GM12878 (cell line): ENCODE data around the gene PTPRD. TPM values are rescaled to one million over a fixed set of nuclear protein-coding genes. Genes with fewer than 3 reads are reported as not detected.

Experiments
- ATAC-seq: fragments of 200-7000 bp; cut with Tn5 transposase; 3 replicates; pipeline ENCODE4 v1.9.1; 2020; ENCODE audit warnings: mild to moderate bottlenecking, moderate library complexity
- BruUV-seq: library from RNA; stranded (reverse); fragments of 400-500 nt; replicated peaks from 2 replicates; lab custom pipeline; 2021; lab: Mats Ljungman, UMichigan
- CTCF ChIA-PET: fragments of 300-600 bp; sonication (Branson Sonifier 250); formaldehyde crosslinking; extraction: SDS; loops from one replicate; lab custom pipeline; 2021; ENCODE audit warnings: inconsistent platforms; lab: Yijun Ruan, JAX
- POLR2A ChIA-PET: fragments of 350-600 bp; formaldehyde crosslinking; extraction: SDS; loops from one replicate; lab custom pipeline; 2021; ENCODE audit warnings: inconsistent platforms; lab: Charles Lee
- RAD21 ChIA-PET: fragments of 300-600 bp; sonication (Branson Sonifier 250); formaldehyde crosslinking; loops from one replicate; lab custom pipeline; 2023; ENCODE audit warnings: antibody characterized with exemption; ENCODE audit not compliant: unreplicated experiment; lab: Charles Lee
- SMC1A ChIA-PET: fragments of 300-600 bp; sonication (Branson Sonifier 250); formaldehyde crosslinking; loops from one replicate; lab custom pipeline; 2023; ENCODE audit not compliant: unreplicated experiment, uncharacterized antibody; lab: Charles Lee
- DNase-seq: peaks from one replicate; pipeline ENCODE4 v3.0.0-alpha.2; 2011; ENCODE audit warnings: low read depth, low spot score
- FAIRE-seq: peaks from 3 replicates; lab custom pipeline; 2011; peaks lifted over from hg19 to GRCh38; lab: Jason Lieb, UNC
- H2AFZ ChIP-seq: 2 replicates; pipeline ENCODE4 v1.6.0; 2011; ENCODE audit warnings: low read depth, low read length, control low read depth; ENCODE audit not compliant: control insufficient read depth
- H3K27ac ChIP-seq: 2 replicates; pipeline ENCODE4 v1.5.1; 2011; ENCODE audit warnings: control low read depth; ENCODE audit not compliant: control insufficient read depth, insufficient read depth
- H3K27me3 ChIP-seq, 2 experiments: replicated peaks in 1 of 2; 2 replicates each; pipeline versions ENCODE4 v1.6.0 to v1.6.1; 2011; ENCODE audit warnings: low read length in 1 of 2; ENCODE audit not compliant: control insufficient read depth in 2 of 2, insufficient read depth in 2 of 2
- H3K36me3 ChIP-seq, 2 experiments: 2 replicates each; pipeline ENCODE4 v1.5.1; 2011; ENCODE audit warnings: low read length in 1 of 2; ENCODE audit not compliant: control insufficient read depth in 2 of 2, insufficient read depth in 2 of 2
- H3K4me1 ChIP-seq: 2 replicates; pipeline ENCODE4 v1.6.1; 2011; ENCODE audit warnings: mild to moderate bottlenecking, low read length, moderate library complexity, mixed read lengths; ENCODE audit not compliant: control insufficient read depth, insufficient read depth
- H3K4me2 ChIP-seq: 2 replicates; pipeline ENCODE4 v1.6.0; 2011; ENCODE audit warnings: control low read depth; ENCODE audit not compliant: control insufficient read depth, insufficient read depth
- H3K4me3 ChIP-seq: fragments of 200-600 bp; sonication (generic); 2 replicates; pipeline ENCODE4 v1.5.1; 2016
- H3K79me2 ChIP-seq: 2 replicates; pipeline ENCODE4 v1.6.0; 2011; ENCODE audit warnings: low read length; ENCODE audit not compliant: control insufficient read depth, insufficient read depth
- H3K9ac ChIP-seq: 2 replicates; pipeline ENCODE4 v1.8.0; 2011; ENCODE audit warnings: low read length, control low read depth, mixed read lengths; ENCODE audit not compliant: control insufficient read depth, insufficient read depth
- H3K9me3 ChIP-seq: replicated peaks from 3 replicates; pipeline ENCODE4 v1.5.1; 2011; ENCODE audit warnings: mild to moderate bottlenecking, low read length; ENCODE audit not compliant: control insufficient read depth, insufficient read depth
- H4K20me1 ChIP-seq: 2 replicates; pipeline ENCODE4 v1.6.0; 2011; ENCODE audit not compliant: control insufficient read depth, insufficient read depth
- EP300 ChIP-seq, 2 experiments: fragments of 150-350 bp in 1 of 2; IDR thresholded peaks; 2 replicates each; pipeline ENCODE4 v1.6.1; 2011 to 2012; ENCODE audit warnings: low read depth in 2 of 2, low read length in 2 of 2, borderline replicate concordance in 1 of 2, improper control_type of control experiment in 1 of 2, inconsistent platforms in 1 of 2; ENCODE audit not compliant: control insufficient read depth in 1 of 2
- HDAC2 ChIP-seq: fragments of 200-600 bp; sonication (generic); IDR thresholded peaks from 2 replicates; pipeline ENCODE4 v1.6.1; 2017
- SMC3 ChIP-seq: IDR thresholded peaks from 2 replicates; pipeline ENCODE4 v1.6.1; 2011; ENCODE audit warnings: low read length, improper control_type of control experiment, borderline replicate concordance
- ZZZ3 ChIP-seq: IDR thresholded peaks from 2 replicates; pipeline ENCODE4 v1.6.1; 2011; ENCODE audit warnings: low read depth; ENCODE audit not compliant: control insufficient read depth, insufficient read length
- whole genome bisulfite sequencing: methylation state at CpG from one replicate; pipeline ENCODE4 v1.1.6; 2016; ENCODE audit warnings: low lambda C conversion rate; ENCODE audit not compliant: insufficient replicate concordance, insufficient coverage; ENCODE audit errors: missing lambda C conversion rate; 5-methylcytosine and 5-hydroxymethylcytosine counted together
- in situ Hi-C: fragments of 300-500 bp; cut with MboI; formaldehyde crosslinking; loops from 9 replicates; pipeline ENCODE4 v1.14.3; 2018; ENCODE audit warnings: mixed read lengths
- intact Hi-C: fragments of 100-400 bp; cut with micrococcal nuclease; formaldehyde crosslinking; loops from one replicate; pipeline ENCODE4 v1.14.2; 2022; ENCODE audit not compliant: unreplicated experiment
- polyA plus RNA-seq, 11 experiments: library from polyadenylated mRNA; depleted of rRNA in 4 of 11; unstranded in 6 of 11; stranded (reverse) in 5 of 11; fragments of >200 nt; fragmentation: Nextera tagmentation in 4 of 11; fragmentation: Illumina TruSeq in 1 of 11; extraction: Ambion mirVana in 4 of 11; extraction: Trizol in 1 of 11; gene quantifications; 1 replicate in 1 of 11; 2 replicates in 10 of 11; pipeline versions ENCODE4 v1.2.1 to v1.2.3, GENCODE V29; 2011 to 2016; ENCODE audit warnings: inconsistent platforms in 2 of 11, missing spikeins in 2 of 11, low read depth in 1 of 11
- total RNA-seq, 4 experiments: library from RNA; depleted of rRNA in 3 of 4; stranded (reverse); fragments of >200 nt in 3 of 4; fragmentation: Illumina TruSeq in 1 of 4; extraction: Trizol in 1 of 4; gene quantifications; 2 replicates each; pipeline versions ENCODE4 v1.2.1 to v1.2.3, GENCODE V29; 2013 to 2021
- TF ChIP-seq, protein P1 (sequence below), 3 experiments: IDR thresholded peaks in 2 of 3; conservative IDR thresholded peaks in 1 of 3; 2 replicates each; pipeline ENCODE4 v1.5.1; 2011; ENCODE audit warnings: low read depth in 3 of 3, low read length in 3 of 3, mild to moderate bottlenecking in 3 of 3, control low read depth in 2 of 3, moderate library complexity in 2 of 3, inconsistent platforms in 1 of 3, mixed read lengths in 1 of 3; ENCODE audit not compliant: control insufficient read depth in 2 of 3, insufficient read depth in 1 of 3; ENCODE audit errors: extremely low read depth in 1 of 3

PTPRD gene
- total and polyA plus RNA-seq, 10 of the 15 experiments (the other 5 are each of a cell fraction or from before 2014, with no cell fraction given), result under 0.01 to 0.05 (median 0.01) TPM; not detected in 7

DNA sequence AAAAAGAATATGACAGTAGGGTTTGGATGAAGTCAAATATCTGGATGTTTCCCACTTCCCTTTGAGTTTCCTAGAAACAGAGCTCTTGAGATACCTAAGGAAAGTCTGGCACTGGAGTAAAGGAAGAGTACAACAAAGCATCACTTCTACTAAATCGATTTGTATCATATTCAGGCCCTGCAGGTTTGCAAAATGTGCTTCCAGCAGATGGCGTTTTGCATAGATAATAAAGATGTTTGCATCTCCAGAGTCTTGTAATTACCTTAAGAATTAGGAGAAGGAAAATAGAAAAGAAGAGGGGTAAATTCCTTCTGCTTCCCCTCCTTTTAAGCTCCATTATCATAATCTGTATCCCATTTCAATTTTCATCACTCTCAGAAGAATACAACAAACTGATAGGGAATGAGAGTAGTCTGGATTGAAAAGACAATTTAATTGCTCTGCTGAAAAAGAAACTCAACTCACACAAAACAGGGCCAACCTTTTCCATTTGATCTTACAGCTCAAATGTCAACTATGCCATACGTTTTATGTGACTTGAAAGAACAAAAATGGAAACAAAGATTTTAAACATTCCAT, 380.4 kb downstream of the PTPRD start:
- FAIRE-seq (no peak), ATAC-seq (no peak), DNase-seq (no peak)
- Histone ChIP-seq H3K4me3 (no peak overlapping the region), H2AFZ (no peak overlapping the region), H3K27me3 (no peaks in the 10 kb centered on the region), H3K36me3 (no peaks in the 10 kb centered on the region), H3K79me2 (no peaks in the 10 kb centered on the region), H3K9me3 (no peaks in the 10 kb centered on the region), H3K27ac (no peak overlapping the region), H3K4me1 (no peaks in the 10 kb centered on the region), H3K4me2 (no peak overlapping the region), H3K9ac (no peak overlapping the region), H4K20me1 (no peaks in the 10 kb centered on the region)
- POLR2A ChIA-PET, result no interaction called here
- TF ChIP-seq ZZZ3 (no peak), HDAC2 (no peak), EP300 (IDR thresholded peaks at IDR 0.05; ENCODE audit: borderline replicate concordance in 1 of 2, control insufficient read depth in 1 of 2, low read depth in 2 of 2, low read length in 2 of 2) (no peak), SMC3 (peak; percentile 7; the same call in 1 of the 2 replicates)
- TF ChIP-seq, protein P1, sequence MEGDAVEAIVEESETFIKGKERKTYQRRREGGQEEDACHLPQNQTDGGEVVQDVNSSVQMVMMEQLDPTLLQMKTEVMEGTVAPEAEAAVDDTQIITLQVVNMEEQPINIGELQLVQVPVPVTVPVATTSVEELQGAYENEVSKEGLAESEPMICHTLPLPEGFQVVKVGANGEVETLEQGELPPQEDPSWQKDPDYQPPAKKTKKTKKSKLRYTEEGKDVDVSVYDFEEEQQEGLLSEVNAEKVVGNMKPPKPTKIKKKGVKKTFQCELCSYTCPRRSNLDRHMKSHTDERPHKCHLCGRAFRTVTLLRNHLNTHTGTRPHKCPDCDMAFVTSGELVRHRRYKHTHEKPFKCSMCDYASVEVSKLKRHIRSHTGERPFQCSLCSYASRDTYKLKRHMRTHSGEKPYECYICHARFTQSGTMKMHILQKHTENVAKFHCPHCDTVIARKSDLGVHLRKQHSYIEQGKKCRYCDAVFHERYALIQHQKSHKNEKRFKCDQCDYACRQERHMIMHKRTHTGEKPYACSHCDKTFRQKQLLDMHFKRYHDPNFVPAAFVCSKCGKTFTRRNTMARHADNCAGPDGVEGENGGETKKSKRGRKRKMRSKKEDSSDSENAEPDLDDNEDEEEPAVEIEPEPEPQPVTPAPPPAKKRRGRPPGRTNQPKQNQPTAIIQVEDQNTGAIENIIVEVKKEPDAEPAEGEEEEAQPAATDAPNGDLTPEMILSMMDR (IDR thresholded peaks at IDR 0.05 in 2 of 3, conservative IDR thresholded peaks at IDR 0.05 in 1 of 3; ENCODE audit: control insufficient read depth in 2 of 3, extremely low read depth in 1 of 3, insufficient read depth in 1 of 3, low read depth in 3 of 3, low read length in 3 of 3), result 0 out of 6 replicates have a peak, but pooled peaks of 1 of the 3 experiments have one; percentile 5
- no TSS peak for BruUV-seq
- intact Hi-C loops (no loop called here), in situ Hi-C loops (no loop called here)
- RAD21 ChIA-PET, result interaction anchor here (0.6 kb wide), 1 partner anchor 236 kb away, joined by 3 read pairs; no protein-coding TSS in a partner anchor
- CTCF ChIA-PET, result interaction anchor here (1.2 kb wide), 1 partner anchor 37 kb away, joined by 3 read pairs; no protein-coding TSS in a partner anchor
- SMC1A ChIA-PET, result no interaction called here
- 0% methylated on average over 3 of the region's 3 CpGs for WGBS
